Sigmoid colon (tissue), 4 donors: ENCODE data around the gene ABCC3.

Experiments used
- EP300 ChIP-seq, 4 donors: sonication (generic); formaldehyde crosslinking; IDR thresholded peaks; one replicate each; pipeline ENCODE4 v1.6.1; 2017; ENCODE audit warnings: antibody characterized with exemption in 4 of 4
- POLR2A ChIP-seq, 2 donors: fragments of 450-650 bp; IDR thresholded peaks; one replicate each; pipeline ENCODE4 v1.6.1; 2016; ENCODE audit warnings: antibody characterized with exemption in 2 of 2, mild to moderate bottlenecking in 2 of 2, moderate library complexity in 2 of 2
- TF ChIP-seq, protein P1 (sequence below), 4 experiments: fragments of 450-650 bp in 3 of 4; fragments of 200-600 bp in 1 of 4; IDR thresholded peaks; one replicate each; pipeline ENCODE4 v1.5.1; 2016 to 2019; ENCODE audit warnings: antibody characterized with exemption in 4 of 4, mild to moderate bottlenecking in 3 of 4, moderate library complexity in 2 of 4

- TF ChIP-seq, protein P1, sequence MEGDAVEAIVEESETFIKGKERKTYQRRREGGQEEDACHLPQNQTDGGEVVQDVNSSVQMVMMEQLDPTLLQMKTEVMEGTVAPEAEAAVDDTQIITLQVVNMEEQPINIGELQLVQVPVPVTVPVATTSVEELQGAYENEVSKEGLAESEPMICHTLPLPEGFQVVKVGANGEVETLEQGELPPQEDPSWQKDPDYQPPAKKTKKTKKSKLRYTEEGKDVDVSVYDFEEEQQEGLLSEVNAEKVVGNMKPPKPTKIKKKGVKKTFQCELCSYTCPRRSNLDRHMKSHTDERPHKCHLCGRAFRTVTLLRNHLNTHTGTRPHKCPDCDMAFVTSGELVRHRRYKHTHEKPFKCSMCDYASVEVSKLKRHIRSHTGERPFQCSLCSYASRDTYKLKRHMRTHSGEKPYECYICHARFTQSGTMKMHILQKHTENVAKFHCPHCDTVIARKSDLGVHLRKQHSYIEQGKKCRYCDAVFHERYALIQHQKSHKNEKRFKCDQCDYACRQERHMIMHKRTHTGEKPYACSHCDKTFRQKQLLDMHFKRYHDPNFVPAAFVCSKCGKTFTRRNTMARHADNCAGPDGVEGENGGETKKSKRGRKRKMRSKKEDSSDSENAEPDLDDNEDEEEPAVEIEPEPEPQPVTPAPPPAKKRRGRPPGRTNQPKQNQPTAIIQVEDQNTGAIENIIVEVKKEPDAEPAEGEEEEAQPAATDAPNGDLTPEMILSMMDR (IDR thresholded peaks at IDR 0.05), result no peak
- TF ChIP-seq EP300 (IDR thresholded peaks at IDR 0.05), result no peak
- TF ChIP-seq POLR2A (IDR thresholded peaks at IDR 0.05), result no peak
These were observed 49.6 kb downstream of the ABCC3 start for GRCh38 chr17:50684288-50684611.
